DLD1 (cell line): Measurements from ENCODE around the gene ASB4.

ENCODE experiments used
- in situ Hi-C: cut with HindIII; loops from 2 replicates; pipeline ENCODE4 v1.10.0; 2017; ENCODE audit warnings: low sequenced_read_pairs

The ASB4 gene

GRCh38 chr7:95520136-95520535 is 34.4 kb downstream of the ASB4 start:
- in situ Hi-C loops = loop anchor here (10.0 kb wide), 1 partner anchor 165 kb away; no protein-coding TSS in a partner anchor

- in situ Hi-C loops = loop anchor here (10.0 kb wide), 1 partner anchor 159 kb away; no protein-coding TSS in a partner anchor
Measured at GRCh38 chr7:95525503-95525902, 39.8 kb downstream of the ASB4 start.

GRCh38 chr7:95526128-95526738 is 40.5 kb downstream of the ASB4 start:
- in situ Hi-C loops = loop anchor here (10.0 kb wide), 1 partner anchor 159 kb away; no protein-coding TSS in a partner anchor

DNA sequence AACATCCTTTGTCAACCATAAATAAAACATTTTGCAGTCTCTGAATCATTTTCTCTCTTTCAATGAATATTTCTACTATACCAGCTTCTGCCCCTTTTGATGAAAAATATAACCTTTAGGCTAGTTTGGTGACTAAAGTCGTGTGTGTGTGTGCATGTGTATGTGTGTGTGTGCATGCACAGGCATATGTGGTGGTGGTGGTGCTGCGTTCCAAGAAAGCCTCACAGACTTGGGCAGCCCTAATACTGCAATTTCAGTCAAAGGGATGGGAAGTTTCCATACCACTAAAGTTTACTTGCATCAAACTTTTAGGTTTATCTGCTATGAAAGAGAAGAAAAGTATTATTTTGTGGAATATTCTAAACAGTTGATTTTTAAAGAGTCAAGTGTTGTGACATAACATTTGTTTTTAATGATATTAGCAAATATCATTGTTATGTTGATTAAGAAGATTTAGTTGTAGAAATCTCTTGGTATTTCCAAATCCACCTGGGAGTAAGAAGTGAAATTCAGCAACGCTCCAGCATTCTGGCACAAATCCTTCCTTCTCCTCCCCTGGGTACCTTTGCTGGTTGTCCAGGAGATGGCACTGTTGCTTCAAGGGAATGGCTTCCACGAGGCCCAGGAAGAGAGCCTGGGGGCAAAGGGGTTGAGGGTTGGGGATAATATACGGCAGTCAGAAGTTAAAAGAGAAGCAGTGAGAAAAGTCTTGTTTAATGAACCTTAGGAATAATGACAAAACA is 41.5 kb downstream of the ASB4 start:
- in situ Hi-C loops = loop anchor here (10.0 kb wide), 1 partner anchor 158 kb away; no protein-coding TSS in a partner anchor

DNA sequence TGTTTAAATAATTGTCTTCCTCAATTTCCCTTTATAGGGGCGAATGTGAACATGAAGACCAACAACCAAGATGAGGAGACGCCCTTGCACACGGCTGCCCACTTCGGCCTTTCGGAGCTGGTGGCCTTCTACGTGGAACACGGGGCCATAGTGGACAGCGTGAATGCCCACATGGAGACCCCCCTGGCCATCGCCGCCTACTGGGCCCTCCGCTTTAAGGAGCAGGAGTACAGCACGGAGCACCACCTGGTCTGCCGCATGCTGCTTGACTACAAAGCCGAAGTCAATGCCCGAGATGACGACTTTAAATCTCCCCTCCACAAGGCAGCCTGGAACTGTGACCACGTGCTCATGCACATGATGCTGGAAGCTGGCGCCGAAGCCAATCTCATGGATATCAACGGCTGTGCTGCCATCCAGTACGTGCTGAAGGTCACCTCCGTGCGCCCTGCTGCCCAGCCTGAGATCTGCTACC is 42.1 kb downstream of the ASB4 start:
- in situ Hi-C loops = loop anchor here (10.0 kb wide), 1 partner anchor 157 kb away; no protein-coding TSS in a partner anchor

DNA sequence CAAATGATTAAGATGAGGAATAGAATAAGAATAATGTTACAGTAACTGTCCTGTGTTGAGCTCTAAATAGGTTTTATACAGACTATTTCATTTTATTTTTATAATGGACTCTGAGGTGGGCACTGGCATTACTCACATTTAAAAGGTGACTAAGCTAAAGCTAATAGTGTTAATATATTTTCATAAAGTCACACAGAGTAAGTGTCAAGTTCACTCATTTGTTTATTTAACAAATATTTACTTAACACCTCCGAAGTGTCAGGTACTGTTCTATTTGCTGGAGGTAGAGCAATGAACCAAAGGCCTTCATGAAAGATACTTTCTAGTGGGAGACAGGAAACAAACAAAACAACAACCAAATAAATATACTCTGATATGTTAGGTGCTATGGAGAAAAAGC is 44.0 kb downstream of the ASB4 start:
- in situ Hi-C loops = loop anchor here (10.0 kb wide), 1 partner anchor 155 kb away; no protein-coding TSS in a partner anchor

DNA sequence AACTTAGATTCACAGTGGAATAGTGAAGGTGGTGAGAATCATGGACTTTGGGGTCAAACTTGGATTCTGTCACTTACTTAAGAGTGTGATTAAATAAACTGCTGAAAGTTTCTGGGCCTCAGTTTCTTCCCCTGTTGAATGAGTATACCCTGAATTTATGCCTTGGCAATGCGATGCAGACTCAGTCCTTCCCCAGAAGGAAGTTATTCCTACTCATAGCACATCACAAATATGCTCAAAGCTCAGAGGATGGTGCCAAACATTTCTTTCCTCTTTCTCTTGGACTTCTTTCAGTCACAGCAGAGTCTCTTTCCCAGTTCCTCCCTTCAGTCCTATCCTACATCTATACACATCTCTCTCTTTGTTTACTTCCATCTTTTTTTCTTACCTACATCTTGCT is 45.1 kb downstream of the ASB4 start:
- in situ Hi-C loops = no loop called here

- in situ Hi-C loops = no loop called here
Measured at GRCh38 chr7:95531605-95532219, 46.0 kb downstream of the ASB4 start.

DNA sequence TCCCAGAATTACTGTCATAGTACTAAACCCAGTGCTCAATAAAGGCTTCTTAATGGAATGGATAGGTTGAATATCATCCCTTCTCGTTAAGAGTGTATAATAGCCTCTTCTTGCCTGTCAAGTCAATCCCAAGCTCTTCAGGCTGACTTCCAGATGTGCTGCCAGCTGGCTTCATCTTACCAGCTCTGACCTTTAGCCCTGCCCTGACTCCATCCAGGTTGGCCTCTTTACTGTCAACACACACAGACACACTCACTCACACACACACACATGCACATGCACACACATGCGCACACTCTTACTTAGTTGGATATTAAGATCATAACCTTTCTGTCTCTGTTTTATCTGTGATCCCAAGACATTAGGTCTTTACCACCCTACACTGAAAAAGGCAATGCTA is 49.1 kb downstream of the ASB4 start:
- in situ Hi-C loops = no loop called here

GRCh38 chr7:95535662-95536061 is 49.9 kb downstream of the ASB4 start:
- in situ Hi-C loops = no loop called here

DNA sequence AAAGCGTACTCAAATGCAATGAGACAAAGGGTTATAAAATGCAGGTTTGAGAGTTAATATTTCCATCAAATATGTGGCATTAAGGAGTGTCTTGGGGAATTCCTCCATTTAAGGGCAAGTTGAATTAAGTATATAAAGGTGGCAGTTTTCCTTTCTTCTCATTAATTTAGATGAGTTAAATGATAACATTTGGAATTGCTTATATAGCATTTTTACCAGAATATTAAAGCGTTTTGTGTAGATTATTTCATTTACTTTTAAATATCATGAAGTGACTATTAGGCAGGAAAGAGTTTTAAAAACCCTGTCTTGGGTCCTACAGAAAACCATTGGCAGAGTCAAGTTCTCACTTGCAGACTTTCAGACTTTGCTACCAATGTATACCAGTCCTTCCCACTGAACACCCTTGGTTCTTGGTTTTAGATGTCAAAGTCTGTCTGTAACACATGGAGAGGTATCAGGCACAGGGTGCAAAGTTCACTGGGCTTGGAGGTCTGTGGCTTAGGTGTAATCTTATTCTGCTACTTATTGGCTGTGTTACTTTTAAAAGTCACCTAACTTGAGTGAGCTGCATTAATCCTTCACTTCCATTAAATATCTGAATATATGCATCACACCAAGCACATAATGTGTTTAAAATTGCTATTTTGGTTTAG is 51.0 kb downstream of the ASB4 start:
- in situ Hi-C loops = no loop called here

- in situ Hi-C loops = no loop called here
Measured at GRCh38 chr7:95537468-95537867, 51.7 kb downstream of the ASB4 start.

DNA sequence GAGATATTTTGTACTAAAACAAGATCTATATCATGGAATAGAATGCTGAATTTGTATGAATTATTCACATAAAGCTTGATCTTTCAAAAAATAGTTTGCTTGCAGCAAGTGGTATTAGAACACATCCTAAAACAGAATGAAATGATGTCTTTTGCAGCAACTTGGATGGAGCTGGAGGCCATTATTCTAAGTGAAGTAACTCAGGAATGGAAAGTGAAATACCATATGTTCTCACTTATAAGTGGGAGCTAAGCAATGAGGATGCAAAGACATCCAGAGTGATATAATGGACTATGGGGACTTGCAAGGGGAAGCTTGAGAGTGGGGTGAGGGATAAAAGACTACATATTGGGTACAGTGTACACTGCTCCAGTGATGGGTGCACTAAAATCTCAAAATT is 53.7 kb downstream of the ASB4 start:
- in situ Hi-C loops = no loop called here

- in situ Hi-C loops = no loop called here
Measured at GRCh38 chr7:95540366-95540765, 54.6 kb downstream of the ASB4 start.

- in situ Hi-C loops = no loop called here
Measured at GRCh38 chr7:95543312-95543711, 57.6 kb downstream of the ASB4 start.

- in situ Hi-C loops = no loop called here
Measured at GRCh38 chr7:95544171-95544570, 58.4 kb downstream of the ASB4 start.

- in situ Hi-C loops = no loop called here
Measured at GRCh38 chr7:95545007-95545615, 59.4 kb downstream of the ASB4 start.

DNA sequence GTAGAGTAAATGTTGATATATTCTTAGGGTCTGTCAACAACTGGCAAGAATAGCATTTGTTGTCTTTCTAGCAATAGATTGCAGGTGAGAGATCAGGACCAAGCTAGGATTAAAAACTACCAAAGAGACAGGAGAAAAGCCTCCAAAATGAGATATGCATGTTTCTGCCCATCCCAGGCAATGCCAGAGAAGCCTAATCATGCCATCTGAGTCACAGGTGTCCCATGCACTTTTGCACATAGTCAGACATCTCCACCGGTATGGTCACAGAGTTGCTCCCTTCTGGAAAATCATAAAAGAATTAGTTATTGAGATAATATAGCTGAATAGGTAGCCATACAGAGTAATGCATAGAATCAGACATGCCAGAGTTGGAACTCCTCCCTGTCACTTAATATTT is 59.9 kb downstream of the ASB4 start:
- in situ Hi-C loops = no loop called here

DNA sequence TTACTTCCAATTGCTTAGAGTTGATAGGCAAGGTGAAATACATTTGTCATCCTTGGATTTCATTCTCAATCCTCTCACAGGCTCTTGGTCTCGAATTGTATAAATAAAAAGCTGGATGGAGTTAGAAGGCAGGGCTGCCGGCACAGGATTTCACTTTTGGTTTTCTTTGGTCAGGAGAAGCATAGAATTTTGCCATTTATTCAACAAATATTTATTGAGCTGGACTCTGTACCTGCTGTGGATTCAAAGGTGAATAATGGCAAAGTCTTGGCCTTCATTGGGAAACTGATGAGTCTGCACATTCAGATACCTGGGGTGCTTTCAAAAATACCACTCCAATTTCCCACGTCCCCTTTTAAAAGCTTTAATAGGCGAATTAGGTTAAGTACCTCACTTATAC is 60.9 kb downstream of the ASB4 start:
- in situ Hi-C loops = no loop called here
